GM21381 (cell line): ENCODE results near the gene CPEB3.
A peak's percentile ranks its signal among the peaks of the same experiment; 100 is the strongest.
"Not testable (repeated sequence)": the region's sequence is repeated elsewhere in the genome, so short reads cannot be mapped to it uniquely, and the experiment has no call there.

Experiments used
- ATAC-seq: cut with Tn5 transposase; IDR thresholded peaks from one replicate; pipeline ENCODE4 v1.9.1; 2021; ENCODE audit warnings: mild to moderate bottlenecking, moderate library complexity; ENCODE audit not compliant: unreplicated experiment

The CPEB3 gene

GRCh38 chr10:92290837-92291615 lies at the start of gene CPEB3, which contains the start of gene MARCHF5:
Gene CPEB3 (minus strand): TSS chr10:92291078. CDS start chr10:92240350, 50,728 bp downstream.
Gene MARCHF5 (plus strand): TSS chr10:92291167. CDS start chr10:92291495, 328 bp downstream.
- ATAC-seq, result peak; percentile 99

GRCh38 chr10:92329927-92330326 lies 39.0 kb upstream of the CPEB3 start:
- ATAC-seq, result not testable (repeated sequence)

DNA sequence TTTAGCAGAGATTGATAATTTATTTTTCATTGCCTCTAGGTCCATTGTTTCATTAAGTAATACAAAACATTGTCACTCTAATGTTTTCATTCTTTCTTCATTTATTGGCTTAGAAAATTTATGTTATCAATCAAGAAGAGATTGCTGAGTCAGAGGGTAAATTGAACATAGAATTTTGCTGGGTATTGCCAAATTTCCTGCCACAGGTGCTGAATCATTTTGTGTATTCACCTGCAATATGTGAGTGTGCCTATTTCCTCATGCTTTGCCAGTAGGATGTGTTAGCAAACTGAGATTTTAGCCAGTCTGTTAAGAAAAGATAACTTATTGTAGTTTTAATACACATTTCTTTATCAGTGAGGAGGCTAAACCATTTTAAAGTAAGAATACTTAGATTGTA lies 38.1 kb upstream of the CPEB3 start:
- ATAC-seq, result no peak

DNA sequence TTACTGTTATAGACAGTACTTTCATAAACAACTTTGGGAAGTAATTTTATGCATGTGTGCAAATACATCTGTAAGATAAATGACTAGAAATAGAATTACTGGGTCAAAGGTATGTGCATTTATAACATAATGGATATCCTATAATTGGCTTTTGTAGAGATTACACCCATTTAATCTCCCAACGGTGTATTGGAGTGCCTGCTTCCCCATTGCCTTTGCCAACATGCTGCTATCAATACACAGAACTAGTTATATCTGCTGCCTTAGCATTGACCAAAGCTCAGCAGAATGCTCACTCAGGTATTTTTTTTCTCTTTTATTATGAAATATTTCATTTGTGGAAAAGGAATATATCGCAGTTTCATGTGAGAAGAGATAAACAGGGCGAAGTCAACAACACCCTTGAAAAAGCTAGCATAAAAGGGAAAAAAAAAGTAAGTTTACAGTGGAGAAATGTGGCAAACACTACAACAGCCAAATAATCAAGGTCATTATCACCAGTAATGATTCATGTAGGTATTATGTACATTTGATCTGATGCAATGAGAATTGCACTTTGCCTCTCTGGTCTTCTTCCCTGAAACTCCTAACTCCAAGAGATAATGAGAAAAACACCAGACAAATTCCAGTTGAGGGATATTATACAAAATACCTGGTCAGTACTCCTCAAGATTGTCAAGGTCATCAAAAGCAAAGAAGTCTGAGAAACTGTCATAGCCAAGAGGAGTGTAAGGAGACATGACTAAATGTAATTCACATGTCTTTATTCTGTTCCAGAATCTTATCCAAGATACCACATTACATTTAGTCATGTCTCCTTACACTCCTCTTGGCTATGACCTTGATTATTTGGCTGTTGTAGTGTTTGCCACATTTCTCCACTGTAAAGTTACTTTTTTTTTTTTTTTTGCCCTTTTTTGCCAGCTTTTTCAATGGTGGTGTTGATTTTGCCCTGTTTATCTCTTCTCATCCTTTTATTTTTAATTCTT lies 36.9 kb upstream of the CPEB3 start:
- ATAC-seq, result no peak

GRCh38 chr10:92323079-92323478 lies 32.2 kb upstream of the CPEB3 start:
- no peak for ATAC-seq

GRCh38 chr10:92316610-92317009 lies 25.7 kb upstream of the CPEB3 start:
- ATAC-seq, result no peak

GRCh38 chr10:92313750-92314149 lies 22.9 kb upstream of the CPEB3 start:
- ATAC-seq, result no peak

GRCh38 chr10:92309272-92309671 lies 18.4 kb upstream of the CPEB3 start:
- ATAC-seq, result no peak

GRCh38 chr10:92305133-92306072 lies 14.5 kb upstream of the CPEB3 start:
- no peak for ATAC-seq

GRCh38 chr10:92304061-92304460 lies 13.2 kb upstream of the CPEB3 start:
- ATAC-seq, result no peak

- no peak for ATAC-seq
Observed at GRCh38 chr10:92303096-92303495, 12.2 kb upstream of the CPEB3 start.

DNA sequence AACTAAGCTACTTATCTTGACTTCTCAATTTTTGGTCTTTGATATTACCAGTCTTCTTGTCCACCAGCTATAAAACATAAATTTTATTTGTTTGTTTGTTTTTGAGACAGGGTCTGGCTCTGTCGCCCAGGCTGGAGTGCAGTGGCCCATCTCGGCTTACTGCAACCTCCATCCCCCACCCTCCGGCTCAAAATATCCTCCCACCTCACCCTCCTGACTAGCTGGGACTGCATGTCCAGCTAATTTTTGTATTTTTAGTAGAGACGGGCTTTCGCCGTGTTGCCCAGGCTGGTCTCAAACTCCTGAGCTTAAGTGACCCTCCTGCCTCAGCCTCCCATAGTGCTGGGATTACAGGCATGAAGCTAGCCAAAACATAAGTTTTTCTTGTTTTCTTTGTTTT lies 7.6 kb upstream of the CPEB3 start:
- no peak for ATAC-seq

DNA sequence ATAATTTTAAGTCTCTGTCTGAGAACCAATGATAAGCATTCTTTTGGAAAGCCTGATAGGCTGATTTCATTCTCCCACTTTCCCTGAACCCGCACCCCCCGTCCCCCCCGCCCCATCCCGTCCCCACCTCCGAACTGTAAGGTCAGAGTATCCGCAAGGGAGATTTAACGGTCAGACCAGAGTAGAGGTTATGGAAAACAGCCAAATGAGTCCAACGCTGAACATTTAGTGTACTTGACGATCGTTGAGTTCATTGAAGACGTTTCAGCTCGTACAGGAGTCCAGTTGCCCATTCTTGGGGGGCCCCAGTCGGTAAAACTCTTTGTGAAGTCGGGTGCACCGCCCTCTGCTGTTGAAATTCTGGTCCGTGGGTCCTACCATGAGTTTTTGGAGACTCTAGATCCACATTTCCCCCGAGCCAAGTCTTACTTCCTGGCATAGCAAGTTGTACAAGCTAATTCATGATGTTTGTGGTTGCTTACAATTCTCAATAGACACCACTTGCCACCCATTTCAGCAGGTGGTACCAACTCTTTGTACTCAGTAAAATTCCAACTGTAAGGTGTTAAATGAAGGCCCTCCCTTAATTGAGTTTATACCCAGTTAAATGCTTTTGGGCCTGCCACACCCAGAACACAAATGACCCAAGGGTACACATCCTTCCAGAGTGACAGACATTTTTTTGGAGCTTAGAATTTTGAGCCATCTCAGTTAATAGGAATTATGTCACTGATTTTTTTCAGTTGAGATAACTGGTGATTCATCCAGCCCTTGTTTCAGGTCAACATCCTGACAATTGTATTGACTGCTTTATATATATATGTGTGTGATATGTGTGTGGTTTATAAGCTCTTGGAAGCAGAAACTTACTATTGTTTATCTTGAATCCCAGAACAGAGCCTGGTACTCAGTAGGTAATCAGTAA lies 1.3 kb upstream of the CPEB3 start:
- ATAC-seq, result no peak

DNA sequence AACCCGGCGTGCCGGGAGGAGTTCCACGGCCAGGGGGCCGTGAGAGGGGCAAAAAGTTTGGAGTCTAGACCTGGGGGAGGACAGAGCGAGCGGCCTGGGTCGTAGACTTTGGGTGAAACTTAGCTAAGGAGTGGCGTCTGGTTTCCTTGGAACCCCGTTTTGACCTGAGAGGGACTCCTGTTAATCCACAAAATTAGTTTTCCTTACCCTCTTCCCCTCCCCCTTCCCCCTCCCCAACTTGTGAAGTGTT lies 663 bp upstream of the CPEB3 start:
- peak; percentile 3 for ATAC-seq

DNA sequence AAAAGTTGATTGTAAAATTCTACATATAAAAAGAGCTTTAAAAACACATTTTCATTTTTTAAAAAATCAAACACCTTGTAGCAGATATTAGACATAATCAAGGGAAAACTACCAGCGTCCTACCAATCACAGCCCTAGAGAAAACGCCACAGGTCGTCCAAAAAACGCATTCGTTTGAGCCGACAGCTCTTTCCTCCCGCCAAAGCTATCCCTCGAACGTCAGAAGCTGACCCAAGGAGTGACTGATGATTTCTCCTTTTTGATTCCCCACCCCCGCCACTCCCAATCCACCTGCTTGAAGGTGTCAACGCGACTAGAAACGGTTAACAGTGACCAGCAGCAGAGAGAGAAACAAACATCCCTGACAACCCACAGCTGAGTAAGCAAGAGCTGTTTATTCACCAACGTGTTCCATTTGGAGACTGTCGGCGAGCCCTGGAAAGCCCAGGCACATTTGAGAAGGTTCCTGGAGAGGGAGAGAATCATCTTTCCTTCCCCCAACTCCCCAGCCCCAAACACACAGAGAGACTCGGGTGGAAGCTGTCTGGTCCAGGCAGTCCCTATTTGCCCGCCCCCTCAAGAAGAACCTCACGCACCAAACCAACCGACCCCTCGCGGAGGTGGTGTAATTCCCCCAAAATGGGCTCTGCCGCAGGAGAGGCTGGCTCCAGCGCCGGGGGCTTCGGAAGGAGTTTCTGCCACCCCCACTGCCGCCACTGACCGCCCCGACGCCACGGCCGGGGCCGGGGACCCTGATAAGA lies 622 bp downstream of the CPEB3 start:
- peak; percentile 11 for ATAC-seq

DNA sequence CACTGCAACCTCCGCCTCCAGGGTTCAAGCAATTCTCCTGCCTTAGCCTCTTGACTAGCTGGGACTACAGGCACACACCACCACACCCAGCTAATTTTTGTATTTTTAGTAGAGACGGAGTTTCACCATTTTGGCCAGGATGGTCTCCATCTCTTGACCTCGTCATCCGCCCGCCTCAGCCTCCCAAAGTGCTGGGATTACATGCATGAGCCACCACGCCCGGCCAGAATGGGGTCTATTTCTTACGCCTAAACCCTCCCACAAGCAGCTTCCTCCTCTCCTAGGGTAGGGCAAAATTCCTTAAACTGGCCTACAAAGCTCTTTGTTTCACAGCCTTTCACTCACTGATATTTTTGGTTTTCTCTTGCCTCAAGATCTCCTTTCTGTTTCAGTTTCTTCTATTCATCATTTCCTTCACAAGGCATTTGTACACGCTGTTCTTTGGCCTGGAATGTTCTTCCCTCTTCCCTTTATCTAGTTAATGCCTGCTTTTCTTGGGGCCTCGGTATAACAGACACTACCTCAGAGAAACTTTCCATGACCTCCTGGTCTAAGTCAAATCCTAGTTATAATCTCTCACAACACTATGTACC lies 6.7 kb downstream of the CPEB3 start:
- no peak for ATAC-seq

DNA sequence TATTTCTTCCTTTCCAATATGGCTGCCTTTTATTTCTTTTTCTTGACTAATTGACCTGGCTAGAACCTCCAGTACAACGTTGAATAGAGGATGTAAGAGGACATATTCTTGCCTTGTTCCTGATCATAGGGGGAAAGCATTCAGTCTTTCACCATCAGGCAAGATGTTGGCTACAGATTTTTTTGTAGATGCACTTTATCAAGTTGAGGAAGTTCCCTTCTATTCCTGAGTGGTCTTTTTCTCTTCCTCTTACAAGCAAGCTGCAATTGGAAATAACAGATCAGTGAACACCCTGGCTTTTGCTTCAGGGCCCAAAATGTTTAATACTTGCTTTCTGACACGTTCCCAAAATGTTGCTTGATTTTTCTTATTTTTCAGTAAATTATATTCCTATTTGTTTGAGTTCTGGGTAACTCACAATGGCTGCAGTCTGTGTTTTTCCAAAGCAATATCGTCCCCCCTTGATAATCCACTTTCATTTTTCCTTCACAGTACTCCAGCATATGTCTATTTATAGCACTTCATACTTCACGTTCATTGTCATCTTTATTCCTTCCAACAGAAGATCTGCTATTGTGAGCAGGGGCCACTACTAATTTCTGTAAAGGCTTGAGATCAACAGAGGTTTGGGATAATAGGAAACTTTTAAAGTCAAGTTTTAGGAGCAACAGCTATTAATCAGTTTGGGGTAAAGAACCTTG lies 11.7 kb downstream of the CPEB3 start:
- no peak for ATAC-seq

DNA sequence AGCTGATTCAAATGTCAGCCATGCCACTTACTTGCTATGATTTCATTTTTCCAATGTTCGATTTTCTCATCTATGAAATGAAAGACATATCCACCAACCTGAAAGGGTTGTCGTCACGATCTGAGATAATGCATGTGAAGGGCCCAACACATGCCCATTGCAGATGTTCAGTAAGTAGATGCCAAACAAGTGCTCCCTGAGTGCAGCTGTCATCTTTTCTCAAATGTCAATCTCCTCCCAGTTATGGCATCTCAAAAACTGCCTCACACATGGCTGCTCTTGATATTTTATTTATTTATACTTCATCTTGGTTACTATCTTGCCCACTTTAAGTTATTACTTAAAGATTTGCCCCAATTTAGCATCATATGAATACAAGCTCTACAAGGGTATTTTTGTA lies 16.8 kb downstream of the CPEB3 start:
- no peak for ATAC-seq
